Gastroesophageal sphincter (tissue), 4 donors: ENCODE data around the gene VSIG10L2. TPM values are rescaled to one million over a fixed set of nuclear protein-coding genes. Genes with fewer than 3 reads are reported as not detected.

Source experiments
- ATAC-seq: fragments of 150-250 bp; one replicate; pipeline ENCODE4 v1.9.1; 2016; ENCODE audit warnings: mild to moderate bottlenecking, moderate library complexity
- H3K27ac ChIP-seq, 4 donors: fragments of 200-600 bp; sonication (generic) in 3 of 4; 1 replicate in 3 of 4; 2 replicates in 1 of 4; pipeline ENCODE4 v1.5.1; 2016 to 2019
- H3K27me3 ChIP-seq: fragments of 200-600 bp; sonication (generic); one replicate; pipeline ENCODE4 v1.5.1; 2019
- H3K36me3 ChIP-seq, 2 donors: fragments of 200-600 bp; sonication (generic); one replicate each; pipeline ENCODE4 v1.5.1; 2019; ENCODE audit warnings: control low read depth in 1 of 2
- H3K4me1 ChIP-seq, 3 donors: fragments of 200-600 bp; sonication (generic); 1 replicate in 2 of 3; 2 replicates in 1 of 3; pipeline ENCODE4 v1.5.1; 2016 to 2019; ENCODE audit warnings: control low read depth in 2 of 3
- H3K4me3 ChIP-seq, 2 donors: fragments of 200-600 bp; sonication (generic); one replicate each; pipeline ENCODE4 v1.5.1; 2019; ENCODE audit warnings: mild to moderate bottlenecking in 1 of 2, moderate library complexity in 1 of 2
- H3K9me3 ChIP-seq, 3 donors: fragments of 200-600 bp; sonication (generic); one replicate each; pipeline ENCODE4 v1.5.1; 2017 to 2019; ENCODE audit warnings: control low read depth in 2 of 3
- CTCF ChIP-seq, 4 experiments: fragments of 200-600 bp in 2 of 4; fragments of 450-650 bp in 2 of 4; sonication (generic) in 1 of 4; IDR thresholded peaks; one replicate each; pipeline ENCODE4 v1.5.1; 2017 to 2019; ENCODE audit warnings: antibody characterized with exemption in 4 of 4, mild to moderate bottlenecking in 2 of 4, moderate library complexity in 2 of 4
- EP300 ChIP-seq: sonication (generic); formaldehyde crosslinking; IDR thresholded peaks from one replicate; pipeline ENCODE4 v1.6.1; 2017; ENCODE audit warnings: antibody characterized with exemption, mild to moderate bottlenecking
- POLR2A ChIP-seq, 2 donors: fragments of 450-650 bp; IDR thresholded peaks; one replicate each; pipeline ENCODE4 v1.6.1; 2017; ENCODE audit warnings: antibody characterized with exemption in 2 of 2, mild to moderate bottlenecking in 2 of 2, moderate library complexity in 1 of 2
- POLR2AphosphoS5 ChIP-seq: sonication (generic); formaldehyde crosslinking; IDR thresholded peaks from one replicate; pipeline ENCODE4 v1.6.1; 2017; ENCODE audit warnings: antibody characterized with exemption
- WGBS, 2 donors: methylation state at CpG; one replicate each; pipeline ENCODE4 v1.1.5; 2018; ENCODE audit warnings: low coverage in 1 of 2; 5-methylcytosine and 5-hydroxymethylcytosine counted together
- total RNA-seq, 4 donors: library from RNA; depleted of rRNA; stranded (reverse); fragments of >200 nt; gene quantifications; one replicate each; pipeline ENCODE4 v1.1.0, GENCODE V29; 2016

The VSIG10L2 gene
- total RNA-seq, 4 donors from 2014 or later, result not detected

DNA sequence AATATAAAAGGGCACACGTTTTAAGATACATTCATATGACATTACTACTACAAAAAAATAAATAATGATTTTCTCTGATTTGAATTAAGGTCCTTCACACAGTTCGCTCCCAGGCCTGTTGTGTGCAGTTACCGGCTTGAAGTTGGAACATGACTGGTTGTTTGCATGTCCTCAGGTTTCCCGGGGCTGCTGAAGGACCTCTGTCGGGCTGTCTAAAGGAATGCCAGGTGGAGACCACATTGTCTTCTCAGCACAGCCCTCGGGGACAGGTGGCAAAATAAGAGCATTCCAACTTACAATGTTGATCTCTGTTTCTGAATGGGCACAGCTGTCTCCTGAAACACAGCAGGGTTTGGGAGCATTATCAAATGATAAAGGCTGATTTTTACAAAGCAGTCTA, 14.9 kb downstream of the VSIG10L2 start:
- H3K4me3 ChIP-seq, result no peak overlapping the region
- no peak for ATAC-seq
- no peak overlapping the region for H3K27ac ChIP-seq
- WGBS, 2 donors, result 84 to 86% methylated on average over 5 to 6 of the region's 6 CpGs
- no peaks in the 10 kb centered on the region for H3K27me3 ChIP-seq
- peaks cover 0 to 8% (median 0%) of the 10 kb centered on the region in 3 donors for H3K9me3 ChIP-seq
- peaks cover 0 to 73% of the 10 kb centered on the region in 2 donors for H3K36me3 ChIP-seq
- H3K4me1 ChIP-seq, result peaks cover 0 to 4% (median 0%) of the 10 kb centered on the region in 3 donors
- TF ChIP-seq CTCF (IDR thresholded peaks at IDR 0.05) (no peak), EP300 (no peak), POLR2AphosphoS5 (no peak), POLR2A (IDR thresholded peaks at IDR 0.05) (no peak)

- WGBS, 2 donors, result 92 to 100% methylated on average over 1 to 4 of the region's 4 CpGs
- no peak for TF ChIP-seq CTCF (IDR thresholded peaks at IDR 0.05)
- TF ChIP-seq EP300, result no peak
- H3K27ac ChIP-seq, result no peak overlapping the region
- peaks cover 0 to 21% of the 10 kb centered on the region in 2 donors for H3K36me3 ChIP-seq
- H3K4me3 ChIP-seq, result no peak overlapping the region
- no peaks in the 10 kb centered on the region for H3K4me1 ChIP-seq
- H3K9me3 ChIP-seq, result peaks cover 0 to 5% (median 0%) of the 10 kb centered on the region in 3 donors
- no peaks in the 10 kb centered on the region for H3K27me3 ChIP-seq
- no peak for ATAC-seq
Observed at GRCh38 chr11:125967515-125967914, 21.7 kb downstream of the VSIG10L2 start.

DNA sequence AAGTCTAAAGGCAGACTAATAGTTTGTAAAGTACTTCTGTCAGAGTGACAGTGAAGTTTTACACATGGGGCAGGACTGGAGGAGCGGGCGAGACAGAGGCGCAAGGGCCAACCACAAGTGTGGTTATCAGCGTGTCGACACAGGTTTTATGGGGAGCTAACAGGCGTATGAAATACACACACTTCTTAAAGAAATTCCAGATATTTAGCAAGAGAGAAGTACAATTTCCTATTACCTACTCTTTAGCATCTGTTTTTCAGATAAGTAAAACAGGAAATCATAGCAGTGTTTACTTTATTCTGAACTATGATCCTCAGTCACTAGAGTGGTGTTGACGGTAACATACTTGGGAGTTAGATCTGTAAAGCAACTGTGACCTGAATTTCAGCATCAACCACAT, 22.5 kb downstream of the VSIG10L2 start:
- ATAC-seq, result no peak
- Histone ChIP-seq H3K36me3 (peaks cover 0 to 20% of the 10 kb centered on the region in 2 donors), H3K4me1 (no peaks in the 10 kb centered on the region), H3K27ac (no peak overlapping the region), H3K9me3 (no peaks in the 10 kb centered on the region), H3K27me3 (no peaks in the 10 kb centered on the region), H3K4me3 (no peak overlapping the region)
- no peak for TF ChIP-seq CTCF (IDR thresholded peaks at IDR 0.05)
- TF ChIP-seq EP300, result no peak
- TF ChIP-seq POLR2AphosphoS5, result no peak
- TF ChIP-seq POLR2A (IDR thresholded peaks at IDR 0.05), result no peak
- 64 to 68% methylated on average over 7 of the region's 7 CpGs for WGBS, 2 donors

GRCh38 chr11:125971618-125972017, 25.8 kb downstream of the VSIG10L2 start:
- Histone ChIP-seq H3K4me3 (no peak overlapping the region), H3K4me1 (no peaks in the 10 kb centered on the region), H3K27ac (no peak overlapping the region), H3K27me3 (no peaks in the 10 kb centered on the region), H3K36me3 (no peaks in the 10 kb centered on the region), H3K9me3 (no peaks in the 10 kb centered on the region)
- ATAC-seq, result no peak
- WGBS, 2 donors, result 40 to 80% methylated on average over 6 of the region's 6 CpGs
- TF ChIP-seq POLR2AphosphoS5, result no peak
- no peak for TF ChIP-seq EP300
- TF ChIP-seq POLR2A (IDR thresholded peaks at IDR 0.05), result no peak
- no peak for TF ChIP-seq CTCF (IDR thresholded peaks at IDR 0.05)

DNA sequence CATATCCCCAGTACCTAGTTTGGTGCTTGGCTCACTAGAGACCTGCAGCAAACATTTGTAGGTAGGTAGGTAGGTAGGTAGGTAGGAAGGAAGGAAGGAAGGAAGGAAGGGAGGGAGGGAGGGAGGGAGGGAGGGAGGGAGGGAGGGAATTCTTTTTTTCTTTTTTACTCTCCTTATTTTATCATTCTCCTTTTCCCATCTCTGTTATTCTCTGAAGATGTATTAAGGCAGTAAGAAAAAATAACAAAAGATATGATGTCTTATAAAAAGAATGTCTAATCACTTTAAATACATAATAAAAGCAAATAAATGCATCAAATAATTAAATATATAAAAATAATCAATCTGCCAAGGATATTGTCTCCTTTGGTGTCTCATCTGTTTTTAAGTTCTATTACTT, 28.4 kb downstream of the VSIG10L2 start:
- ATAC-seq, result no peak
- H3K36me3 ChIP-seq, result no peaks in the 10 kb centered on the region
- TF ChIP-seq POLR2AphosphoS5 (no peak), EP300 (no peak), POLR2A (IDR thresholded peaks at IDR 0.05) (no peak), CTCF (IDR thresholded peaks at IDR 0.05) (no peak)

More for the DNA sequence above, 28.4 kb downstream of the VSIG10L2 start:
- Histone ChIP-seq H3K27me3 (no peaks in the 10 kb centered on the region), H3K27ac (no peak overlapping the region), H3K4me3 (no peak overlapping the region), H3K4me1 (peaks cover 0 to 11% (median 0%) of the 10 kb centered on the region in 3 donors), H3K9me3 (no peaks in the 10 kb centered on the region)
